Subcutaneous adipose tissue (tissue), 4 donors: ENCODE results near the gene PLAGL1. TPM values are rescaled to one million over a fixed set of nuclear protein-coding genes. Genes with fewer than 3 reads are reported as not detected.

Source experiments
- total RNA-seq, 4 donors: library from RNA; depleted of rRNA; stranded (reverse); fragments of >200 nt; gene quantifications; one replicate each; pipeline ENCODE4 v1.1.0, GENCODE V29; 2016
- TF ChIP-seq, protein P1 (sequence below): fragments of 450-650 bp; IDR thresholded peaks from one replicate; pipeline ENCODE4 v1.5.1; 2016; ENCODE audit warnings: low read depth, mild to moderate bottlenecking, control low read depth, antibody characterized with exemption, moderate library complexity

The PLAGL1 gene
- total RNA-seq, 4 donors from 2014 or later = 26.0 to 59.7 (median 41.1) TPM

DNA sequence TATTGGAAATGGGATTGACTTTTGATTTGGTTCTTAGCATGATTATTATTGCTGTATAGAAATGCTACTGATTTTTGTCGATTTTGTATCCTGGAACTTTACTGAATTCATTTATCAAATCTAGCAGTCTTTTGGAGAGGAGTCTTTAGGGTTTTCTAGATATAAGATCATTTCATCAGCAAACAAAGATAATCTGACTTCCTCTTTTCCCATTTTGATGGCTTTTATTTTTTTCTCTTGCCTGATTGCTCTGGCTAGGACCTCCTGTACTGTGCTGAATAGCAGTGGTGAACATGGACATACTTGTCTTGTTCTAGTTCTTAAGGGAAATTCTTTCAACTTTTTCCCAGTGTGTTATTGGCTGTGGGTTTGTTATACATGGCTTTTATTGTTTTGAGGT is 79.2 kb downstream of the PLAGL1 start:
- TF ChIP-seq, protein P1, sequence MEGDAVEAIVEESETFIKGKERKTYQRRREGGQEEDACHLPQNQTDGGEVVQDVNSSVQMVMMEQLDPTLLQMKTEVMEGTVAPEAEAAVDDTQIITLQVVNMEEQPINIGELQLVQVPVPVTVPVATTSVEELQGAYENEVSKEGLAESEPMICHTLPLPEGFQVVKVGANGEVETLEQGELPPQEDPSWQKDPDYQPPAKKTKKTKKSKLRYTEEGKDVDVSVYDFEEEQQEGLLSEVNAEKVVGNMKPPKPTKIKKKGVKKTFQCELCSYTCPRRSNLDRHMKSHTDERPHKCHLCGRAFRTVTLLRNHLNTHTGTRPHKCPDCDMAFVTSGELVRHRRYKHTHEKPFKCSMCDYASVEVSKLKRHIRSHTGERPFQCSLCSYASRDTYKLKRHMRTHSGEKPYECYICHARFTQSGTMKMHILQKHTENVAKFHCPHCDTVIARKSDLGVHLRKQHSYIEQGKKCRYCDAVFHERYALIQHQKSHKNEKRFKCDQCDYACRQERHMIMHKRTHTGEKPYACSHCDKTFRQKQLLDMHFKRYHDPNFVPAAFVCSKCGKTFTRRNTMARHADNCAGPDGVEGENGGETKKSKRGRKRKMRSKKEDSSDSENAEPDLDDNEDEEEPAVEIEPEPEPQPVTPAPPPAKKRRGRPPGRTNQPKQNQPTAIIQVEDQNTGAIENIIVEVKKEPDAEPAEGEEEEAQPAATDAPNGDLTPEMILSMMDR = no peak

DNA sequence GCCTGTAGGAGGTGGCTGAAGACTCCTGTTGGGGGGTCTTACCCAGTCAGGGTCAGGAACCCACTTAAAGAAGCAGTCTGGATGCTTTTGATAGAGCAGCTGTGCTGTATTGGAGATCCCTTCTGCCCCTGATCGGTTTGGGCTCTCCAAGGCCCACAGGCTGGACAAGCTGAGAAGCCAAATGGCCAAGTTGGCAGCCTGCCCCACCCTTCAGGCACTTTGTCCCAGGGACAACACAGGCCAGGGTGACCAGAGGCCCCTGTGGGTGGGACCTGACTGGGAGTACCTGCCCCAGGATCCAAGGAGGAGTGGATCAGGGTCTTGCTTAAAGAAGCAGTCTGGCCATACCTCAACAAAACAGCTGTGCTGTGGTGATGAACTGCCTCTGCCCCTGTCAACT is 95.4 kb downstream of the PLAGL1 start:
- TF ChIP-seq, protein P1 = no peak

DNA sequence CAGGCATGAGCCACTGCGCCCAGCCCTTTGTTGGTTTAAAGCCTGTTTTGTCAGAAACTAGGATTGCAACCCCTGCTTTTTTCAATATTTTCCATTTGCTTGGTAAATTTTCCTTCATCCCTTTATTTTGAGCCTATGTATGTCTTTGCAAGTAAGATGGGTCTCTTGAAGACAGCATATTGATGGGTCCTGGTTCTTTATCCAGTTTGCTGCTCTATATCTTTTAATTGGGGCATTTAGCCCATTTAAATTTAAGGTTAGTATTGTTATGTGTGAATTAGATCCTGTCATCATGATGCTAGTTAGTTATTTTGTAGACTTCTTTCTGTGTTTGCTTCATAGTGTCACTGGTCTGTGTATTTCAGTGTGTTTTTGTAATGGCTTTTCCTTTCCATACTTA is 97.0 kb downstream of the PLAGL1 start:
- TF ChIP-seq, protein P1 = no peak

DNA sequence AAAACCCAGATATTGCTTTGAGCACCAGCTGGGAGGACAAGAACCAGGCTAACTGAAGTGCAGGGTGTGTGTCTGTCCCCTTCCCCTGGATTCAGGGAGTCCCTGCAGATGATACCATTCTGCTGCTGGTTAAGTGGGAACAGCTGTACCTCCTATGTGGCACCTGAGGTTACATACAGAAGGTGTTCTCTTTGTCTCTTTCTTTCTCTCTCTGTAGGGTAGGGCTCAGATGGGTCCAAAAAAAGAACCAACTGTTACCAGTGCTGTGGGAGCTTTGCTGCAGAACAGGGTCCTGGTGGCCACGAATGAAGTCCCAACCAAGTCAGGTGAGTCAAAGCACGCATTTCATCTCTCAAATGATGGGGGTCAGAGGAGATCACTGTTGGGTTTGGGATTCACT is 105.2 kb downstream of the PLAGL1 start:
- TF ChIP-seq, protein P1 = no peak

DNA sequence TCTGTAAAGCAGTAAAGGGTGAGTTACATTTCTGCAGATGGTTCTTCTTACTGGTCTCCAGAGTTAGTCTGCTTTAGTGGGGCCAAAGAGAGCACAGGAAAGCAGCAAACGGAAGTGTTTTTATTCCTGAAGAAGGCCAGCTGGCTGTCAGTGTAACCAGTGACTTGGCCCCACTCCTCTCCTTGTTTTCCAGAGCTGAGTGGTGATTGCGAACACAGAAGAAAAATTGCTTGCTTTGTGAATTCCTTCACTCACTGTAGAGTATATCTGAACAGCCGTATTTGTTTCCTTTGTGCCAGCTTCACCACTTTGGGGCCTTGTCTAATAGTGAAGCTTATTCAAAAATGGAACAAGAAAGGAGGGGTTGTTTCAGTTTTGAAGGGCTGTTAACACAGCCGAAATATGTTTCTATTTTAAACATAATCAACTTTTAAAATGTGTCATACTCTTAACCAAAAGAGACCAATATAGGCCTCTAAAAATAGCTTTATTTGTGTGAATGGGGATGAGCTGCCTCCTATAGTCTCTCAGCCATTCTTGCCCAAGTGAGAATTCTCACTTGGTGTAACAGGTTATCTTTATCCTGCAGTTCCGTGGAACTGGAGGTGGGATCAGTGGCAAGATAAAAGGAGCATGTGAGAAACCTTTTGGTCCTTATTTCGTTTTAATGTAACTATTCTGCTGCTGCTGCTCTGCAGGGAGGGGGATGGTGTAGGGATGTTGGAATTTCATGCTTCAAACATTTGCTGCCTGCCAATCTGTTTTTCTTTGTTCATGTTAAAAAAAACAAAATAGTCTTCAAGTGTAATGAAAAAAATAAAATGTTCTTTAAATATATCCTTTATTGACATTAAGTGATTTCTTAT is 105.9 kb downstream of the PLAGL1 start:
- TF ChIP-seq, protein P1 = no peak

DNA sequence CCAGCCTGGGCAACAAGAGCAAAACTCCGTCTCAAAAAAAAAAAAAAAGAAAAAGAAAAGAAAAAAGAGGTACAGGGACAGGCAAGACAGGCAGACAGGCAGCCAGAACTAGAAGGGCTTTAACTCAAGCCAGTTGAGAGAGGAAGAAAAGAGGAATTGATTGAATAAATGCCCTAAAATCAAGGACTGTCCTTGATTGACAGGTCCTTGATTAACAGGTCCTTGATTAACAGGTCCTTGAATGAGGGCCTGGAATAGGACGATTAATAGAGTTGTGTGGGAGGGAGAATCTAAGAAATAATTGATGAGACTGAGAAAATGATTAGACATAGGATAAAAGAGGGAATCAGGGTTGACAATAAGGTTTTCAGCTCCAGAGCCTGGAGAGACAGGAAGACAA is 107.7 kb downstream of the PLAGL1 start:
- TF ChIP-seq, protein P1 = no peak

DNA sequence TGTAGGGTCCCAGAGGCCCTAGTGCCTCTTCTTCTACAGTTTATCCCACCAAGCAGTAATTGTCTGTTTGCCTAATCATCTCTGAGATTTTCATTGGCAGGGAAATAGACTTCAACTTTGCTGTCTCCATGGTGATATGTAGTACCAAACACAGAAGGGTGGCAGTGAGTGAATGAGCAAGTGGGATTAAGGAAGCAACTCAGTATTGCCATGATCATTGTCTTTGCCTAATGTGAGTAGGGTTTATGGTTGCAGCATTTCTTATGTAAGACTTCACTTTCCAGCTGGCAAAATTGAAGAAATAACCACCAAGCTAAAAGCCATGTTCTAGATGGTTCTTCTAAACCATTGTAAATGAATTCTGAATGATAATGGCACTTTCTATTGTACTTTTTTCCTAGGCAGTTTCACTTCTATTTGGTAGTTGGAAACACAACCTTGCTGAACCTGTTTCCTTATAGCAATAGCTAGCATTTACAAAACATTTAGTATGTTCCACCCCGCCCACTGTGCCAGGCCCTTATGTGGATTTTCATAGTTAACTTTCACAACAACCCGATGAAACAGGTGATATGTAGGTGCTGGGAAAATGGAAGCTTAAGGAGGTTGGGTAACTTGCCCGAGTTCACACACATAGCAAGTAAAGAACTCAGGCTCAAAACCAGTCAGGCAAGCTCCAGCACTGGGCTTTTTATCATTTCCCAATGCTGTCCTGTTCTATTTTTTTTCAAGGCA is 111.8 kb downstream of the PLAGL1 start:
- TF ChIP-seq, protein P1 = no peak
